B cell (primary cell): Measurements from ENCODE around the gene SSBP3. TPM values are rescaled to one million over a fixed set of nuclear protein-coding genes. Genes with fewer than 3 reads are reported as not detected.

Source experiments
- ATAC-seq: fragments of 200-7000 bp; cut with Tn5 transposase; one replicate; pipeline ENCODE4 v1.10.0; 2021; ENCODE audit warnings: low read depth, mild to moderate bottlenecking, moderate number of reproducible peaks, moderate library complexity
- CTCF ChIA-PET: fragments of 350-600 bp; sonication (Branson Sonifier 250); formaldehyde crosslinking; loops from one replicate; lab custom pipeline; 2021; ENCODE audit warnings: antibody characterized with exemption, inconsistent platforms; lab: Charles Lee
- POLR2A ChIA-PET: fragments of 350-600 bp; sonication (Branson Sonifier 250); formaldehyde crosslinking; loops from one replicate; lab custom pipeline; 2021; ENCODE audit warnings: antibody characterized with exemption; lab: Charles Lee
- DNase-seq: peaks from one replicate; pipeline ENCODE4 v3.0.0; 2013
- H2AFZ ChIP-seq: 2 replicates; pipeline ENCODE4 v1.6.1; 2012; ENCODE audit warnings: mild to moderate bottlenecking, low read depth, low read length; ENCODE audit not compliant: insufficient read depth, poor library complexity, severe bottlenecking
- H3K27ac ChIP-seq, 2 donors: 1 replicate in 1 of 2; 2 replicates in 1 of 2; pipeline ENCODE4 v1.5.1; 2012 to 2013; ENCODE audit warnings: low read length in 2 of 2, mild to moderate bottlenecking in 2 of 2, moderate library complexity in 1 of 2
- H3K27me3 ChIP-seq, 4 experiments: fragments of 200-600 bp in 1 of 4; sonication (generic) in 1 of 4; replicated peaks in 1 of 4; 1 replicate in 2 of 4; 2 replicates in 2 of 4; pipeline versions ENCODE4 v1.6.1 to v1.7.0; 2013 to 2016; ENCODE audit warnings: low read length in 3 of 4, mild to moderate bottlenecking in 2 of 4, mixed read lengths in 1 of 4, moderate library complexity in 1 of 4; ENCODE audit not compliant: insufficient read depth in 4 of 4, control insufficient read depth in 3 of 4; ENCODE audit errors: control extremely low read depth in 1 of 4
- H3K36me3 ChIP-seq, 2 experiments: replicated peaks in 1 of 2; 1 replicate in 1 of 2; 2 replicates in 1 of 2; pipeline versions ENCODE4 v1.6.1 to v1.7.1; 2013; ENCODE audit warnings: low read length in 1 of 2; ENCODE audit not compliant: insufficient read depth in 2 of 2, control insufficient read depth in 1 of 2; ENCODE audit errors: control extremely low read depth in 1 of 2, extremely low read depth in 1 of 2
- H3K4me1 ChIP-seq, 2 donors: fragments of 200-600 bp in 1 of 2; sonication (generic) in 1 of 2; 1 replicate in 1 of 2; 2 replicates in 1 of 2; pipeline versions ENCODE4 v1.5.1 to v1.6.1; 2013 to 2017; ENCODE audit warnings: low read length in 2 of 2; ENCODE audit not compliant: control insufficient read depth in 2 of 2, insufficient read depth in 2 of 2
- H3K4me2 ChIP-seq: replicated peaks from 2 replicates; pipeline ENCODE3; 2012; ENCODE audit warnings: mild to moderate bottlenecking, low read depth, low read length; ENCODE audit not compliant: poor library complexity, severe bottlenecking
- H3K4me3 ChIP-seq, 5 experiments: fragments of 200-600 bp in 1 of 5; sonication (generic) in 1 of 5; 1 replicate in 3 of 5; 2 replicates in 2 of 5; pipeline versions ENCODE4 v1.5.1 to v1.7.0; 2011 to 2016; ENCODE audit warnings: low read length in 4 of 5, mild to moderate bottlenecking in 4 of 5, low read depth in 2 of 5, control low read depth in 1 of 5, moderate library complexity in 1 of 5; ENCODE audit not compliant: insufficient read depth in 1 of 5; ENCODE audit errors: control extremely low read depth in 1 of 5, extremely low read depth in 1 of 5
- H3K79me2 ChIP-seq: fragments of 200-600 bp; sonication (generic); one replicate; pipeline ENCODE4 v1.6.0; 2016; ENCODE audit warnings: low read length; ENCODE audit not compliant: control insufficient read depth, insufficient read depth
- H3K9ac ChIP-seq: fragments of 200-600 bp; sonication (generic); 2 replicates; pipeline ENCODE4 v1.6.1; 2017; ENCODE audit warnings: mild to moderate bottlenecking, low read length, moderate library complexity
- H3K9me3 ChIP-seq, 3 donors: one replicate each; pipeline versions ENCODE4 v1.6.1 to v1.7.1; 2013; ENCODE audit warnings: low read length in 2 of 3; ENCODE audit not compliant: control insufficient read depth in 2 of 3, insufficient read depth in 1 of 3; ENCODE audit errors: control extremely low read depth in 1 of 3
- H4K20me1 ChIP-seq: 2 replicates; pipeline ENCODE4 v1.6.0; 2012; ENCODE audit warnings: mild to moderate bottlenecking, low read length; ENCODE audit not compliant: insufficient read depth, control insufficient read depth, poor library complexity, severe bottlenecking
- H3K27ac Mint-ChIP-seq: one replicate; pipeline ENCODE4 v1.8.0; 2021; ENCODE audit warnings: mixed read lengths
- H3K27me3 Mint-ChIP-seq: one replicate; pipeline ENCODE4 v1.8.0; 2021; ENCODE audit warnings: mixed read lengths
- H3K4me1 Mint-ChIP-seq: one replicate; pipeline ENCODE4 v1.8.0; 2021; ENCODE audit warnings: mixed read lengths
- H3K4me3 Mint-ChIP-seq: one replicate; pipeline ENCODE4 v1.8.0; 2021; ENCODE audit warnings: mixed read lengths
- H3K9me3 Mint-ChIP-seq: one replicate; pipeline ENCODE4 v1.8.0; 2022; ENCODE audit warnings: mixed read lengths; ENCODE audit not compliant: insufficient read depth
- CTCF ChIP-seq: fragments of 200-600 bp; IDR thresholded peaks from one replicate; pipeline ENCODE4 v1.8.0; 2022; ENCODE audit warnings: antibody characterized with exemption, mild to moderate bottlenecking
- EZH2 ChIP-seq: IDR thresholded peaks from 2 replicates; pipeline ENCODE4 v1.6.1; 2012; ENCODE audit warnings: borderline replicate concordance, low read depth, mild to moderate bottlenecking, moderate library complexity, low read length; ENCODE audit not compliant: insufficient read depth, poor library complexity, severe bottlenecking
- WGBS: methylation state at CpG from one replicate; pipeline ENCODE4 v1.1.5; 2013; ENCODE audit warnings: missing lambda C conversion rate; ENCODE audit not compliant: insufficient coverage; 5-methylcytosine and 5-hydroxymethylcytosine counted together
- intact Hi-C: fragments of 100-400 bp; cut with micrococcal nuclease; formaldehyde crosslinking; loops from one replicate; pipeline ENCODE4 v1.10.0; 2022
- polyA plus RNA-seq: library from polyadenylated mRNA; depleted of rRNA; stranded (reverse); fragments of >200 nt; gene quantifications from 2 replicates; pipeline ENCODE4 v1.2.3, GENCODE V29; 2012
- total RNA-seq, 2 donors: library from RNA; stranded (reverse); fragments of 120-200 nt in 1 of 2; gene quantifications; 1 replicate in 1 of 2; 2 replicates in 1 of 2; pipeline versions ENCODE4 v1.2.3 to v1.2.4, GENCODE V29; 2013 to 2022

Gene SSBP3
- total and polyA plus RNA-seq, 2 donors (not counting 1 experiment from before 2014, with no cell fraction given), result 16.9 to 30.7 TPM

GRCh38 chr1:54188291-54188690 is 217.9 kb downstream of the SSBP3 start:
- intact Hi-C loops, result no loop called here
- ChIA-PET POLR2A (no interaction called here), CTCF (no interaction called here)
- H4K20me1 ChIP-seq, result no peaks in the 10 kb centered on the region
- no peak overlapping the region for H3K4me3 ChIP-seq
- H3K9me3 Mint-ChIP-seq, result no peaks in the 10 kb centered on the region
- H3K27me3 ChIP-seq, result no peaks in the 10 kb centered on the region
- H3K27ac Mint-ChIP-seq, result no peak overlapping the region
- H3K36me3 ChIP-seq, result peaks cover 0 to 11% of the 10 kb centered on the region in 2 experiments
- H3K9me3 ChIP-seq, result no peaks in the 10 kb centered on the region
- H3K4me1 Mint-ChIP-seq, result no peaks in the 10 kb centered on the region
- TF ChIP-seq CTCF, result no peak
- no peaks in the 10 kb centered on the region for H3K79me2 ChIP-seq
- H2AFZ ChIP-seq, result no peak overlapping the region
- no peak overlapping the region for H3K4me2 ChIP-seq
- no peak overlapping the region for H3K27ac ChIP-seq
- WGBS, result no CpG with 5 or more reads among the region's 1 CpG
- H3K9ac ChIP-seq, result no peak overlapping the region
- no peaks in the 10 kb centered on the region for H3K4me1 ChIP-seq
- no peak for ATAC-seq
- no peak for DNase-seq
- H3K27me3 Mint-ChIP-seq, result no peaks in the 10 kb centered on the region
- H3K4me3 Mint-ChIP-seq, result no peak overlapping the region

DNA sequence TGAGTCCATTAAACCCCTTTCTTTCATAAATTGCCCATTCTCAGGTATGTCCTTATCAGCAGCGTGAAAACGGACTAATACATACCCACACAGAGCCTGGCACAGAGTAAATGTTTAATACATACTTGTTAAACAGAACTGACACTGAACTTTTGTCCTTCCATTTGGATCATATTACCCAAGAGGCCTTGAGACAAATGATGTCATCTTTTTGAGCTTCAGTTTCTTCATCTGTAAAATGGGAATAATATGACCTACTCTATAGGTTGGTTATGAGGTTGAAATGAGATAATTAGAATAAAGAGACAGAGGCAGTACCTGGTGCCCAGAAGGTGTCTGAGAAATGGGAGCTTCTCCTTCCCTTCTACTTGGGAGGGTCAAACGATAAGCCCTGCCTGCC is 220.1 kb downstream of the SSBP3 start:
- intact Hi-C loops, result no loop called here

More for the DNA sequence above, 220.1 kb downstream of the SSBP3 start:
- ATAC-seq (no peak), DNase-seq (no peak)
- H3K9ac ChIP-seq, result no peak overlapping the region
- no peaks in the 10 kb centered on the region for H4K20me1 ChIP-seq
- ChIA-PET POLR2A (no interaction called here), CTCF (no interaction called here)
- no peak overlapping the region for H3K27ac ChIP-seq
- H2AFZ ChIP-seq, result no peak overlapping the region
- no peak overlapping the region for H3K4me2 ChIP-seq
- Mint-ChIP-seq H3K27me3 (no peaks in the 10 kb centered on the region), H3K9me3 (no peaks in the 10 kb centered on the region), H3K4me3 (no peak overlapping the region), H3K27ac (no peak overlapping the region), H3K4me1 (no peaks in the 10 kb centered on the region)
- H3K79me2 ChIP-seq, result no peaks in the 10 kb centered on the region
- H3K4me3 ChIP-seq, result no peak overlapping the region
- 94% methylated on average over 3 of the region's 3 CpGs for WGBS
- peaks cover 0 to 8% of the 10 kb centered on the region in 2 experiments for H3K36me3 ChIP-seq
- H3K27me3 ChIP-seq, result no peaks in the 10 kb centered on the region
- H3K4me1 ChIP-seq, result no peaks in the 10 kb centered on the region
- TF ChIP-seq EZH2, result no peak
- TF ChIP-seq CTCF, result no peak
- H3K9me3 ChIP-seq, result no peaks in the 10 kb centered on the region
